DOHH2 (cell line): ENCODE results near the gene COX6A2.

ENCODE experiments used
- CTCF ChIP-seq: fragments of 200-600 bp; sonication (generic); IDR thresholded peaks from one replicate; pipeline ENCODE4 v1.5.1; 2014; ENCODE audit warnings: antibody characterized with exemption, mild to moderate bottlenecking, low read depth, low read length; ENCODE audit not compliant: poor library complexity, severe bottlenecking
- EZH2phosphoT487 ChIP-seq: fragments of 200-600 bp; sonication (generic); IDR thresholded peaks from 2 replicates; pipeline ENCODE4 v1.6.1; 2017; ENCODE audit warnings: borderline replicate concordance, mild to moderate bottlenecking, antibody characterized with exemption, low read length, moderate library complexity, mixed read lengths

- no peak for TF ChIP-seq CTCF
- TF ChIP-seq EZH2phosphoT487: no peak
Measured at GRCh38 chr16:31467858-31468257, 39.7 kb upstream of the COX6A2 start.
